SKM-1 treated with dmso at 0.1 percent for 144 hours (cell line): ENCODE results near the gene KCNMA1.

Source experiments
- DNase-seq: peaks from one replicate; lab custom pipeline; 2025; ENCODE audit not compliant: unreplicated experiment; lab: John Stamatoyannopoulos, UW

KCNMA1 gene

DNA sequence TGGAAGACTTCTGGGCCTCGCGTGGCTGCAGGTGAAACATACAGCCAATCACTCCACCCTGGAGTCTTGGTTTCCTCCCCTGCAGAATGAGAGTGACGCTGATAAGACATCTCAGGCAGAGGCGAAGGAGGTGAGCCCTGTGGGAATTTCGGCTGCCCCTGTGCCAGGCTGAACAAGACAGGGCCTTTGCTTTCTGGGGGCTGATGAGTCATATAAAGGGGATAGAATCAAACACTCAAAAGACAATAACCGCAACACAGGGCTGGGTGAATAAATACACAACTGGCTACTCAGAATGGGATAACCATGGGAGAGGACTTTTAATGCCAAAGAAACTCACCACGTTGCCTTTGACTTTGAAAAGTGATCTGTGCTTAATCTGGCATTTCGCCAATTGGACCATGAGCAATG, 143.8 kb downstream of the KCNMA1 start:
- DNase-seq = no peak

DNA sequence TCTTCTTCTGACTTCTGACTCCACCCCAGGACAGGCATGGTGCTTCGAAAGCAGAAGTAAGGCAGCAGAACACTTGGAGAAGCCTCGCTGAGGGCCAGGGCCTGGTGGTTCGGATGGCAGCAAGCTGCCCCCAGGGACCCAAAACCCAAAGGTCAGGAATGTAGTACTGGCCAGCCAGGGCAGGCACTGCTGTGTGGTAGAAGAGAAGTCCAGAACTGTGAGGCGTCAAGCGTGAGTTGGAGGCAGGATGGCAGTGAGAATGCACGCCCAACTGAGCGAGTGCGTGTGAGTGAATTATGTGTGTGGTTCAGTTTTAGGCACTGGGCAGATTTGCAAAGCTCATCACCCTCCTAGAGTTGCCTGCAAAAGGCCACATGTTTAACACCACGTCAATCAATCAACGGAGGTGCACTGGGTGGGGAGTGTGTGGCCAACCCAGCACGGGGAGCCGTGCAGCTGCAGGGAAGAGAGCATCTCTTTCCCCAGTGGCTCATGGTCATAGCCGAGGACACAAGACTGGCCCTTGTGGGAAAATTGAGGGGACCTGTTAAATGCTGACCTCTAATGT, 144.3 kb downstream of the KCNMA1 start:
- DNase-seq = no peak

DNA sequence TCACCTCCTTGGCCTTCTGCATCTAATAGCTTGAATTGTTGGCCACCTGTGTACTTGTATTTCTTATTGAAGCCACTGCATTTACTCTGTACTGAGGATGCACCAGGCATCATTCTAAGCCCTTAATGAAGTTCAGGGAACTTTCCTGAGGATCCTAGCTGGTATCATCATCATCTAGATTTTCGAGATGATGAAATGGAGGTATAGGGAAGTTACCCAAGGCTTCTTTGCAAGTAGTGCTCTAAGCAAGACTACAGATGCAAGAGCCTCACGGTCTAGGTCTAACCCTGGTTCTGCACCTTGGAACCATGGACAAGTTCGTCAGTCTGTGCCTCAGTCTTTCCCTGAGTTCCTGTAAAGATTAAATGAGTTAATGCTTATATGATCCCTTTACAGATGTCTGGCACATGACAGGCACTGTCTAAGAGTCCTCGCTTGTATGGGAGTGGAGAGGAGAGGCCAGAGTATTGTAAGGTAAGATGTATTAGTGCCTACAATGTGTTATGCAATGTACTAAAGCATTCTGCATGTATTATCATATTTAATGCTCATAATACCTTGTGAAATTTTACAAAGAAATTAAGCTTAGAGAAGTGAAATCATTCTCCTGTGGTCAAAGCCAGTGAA, 145.1 kb downstream of the KCNMA1 start:
- DNase-seq = no peak

DNA sequence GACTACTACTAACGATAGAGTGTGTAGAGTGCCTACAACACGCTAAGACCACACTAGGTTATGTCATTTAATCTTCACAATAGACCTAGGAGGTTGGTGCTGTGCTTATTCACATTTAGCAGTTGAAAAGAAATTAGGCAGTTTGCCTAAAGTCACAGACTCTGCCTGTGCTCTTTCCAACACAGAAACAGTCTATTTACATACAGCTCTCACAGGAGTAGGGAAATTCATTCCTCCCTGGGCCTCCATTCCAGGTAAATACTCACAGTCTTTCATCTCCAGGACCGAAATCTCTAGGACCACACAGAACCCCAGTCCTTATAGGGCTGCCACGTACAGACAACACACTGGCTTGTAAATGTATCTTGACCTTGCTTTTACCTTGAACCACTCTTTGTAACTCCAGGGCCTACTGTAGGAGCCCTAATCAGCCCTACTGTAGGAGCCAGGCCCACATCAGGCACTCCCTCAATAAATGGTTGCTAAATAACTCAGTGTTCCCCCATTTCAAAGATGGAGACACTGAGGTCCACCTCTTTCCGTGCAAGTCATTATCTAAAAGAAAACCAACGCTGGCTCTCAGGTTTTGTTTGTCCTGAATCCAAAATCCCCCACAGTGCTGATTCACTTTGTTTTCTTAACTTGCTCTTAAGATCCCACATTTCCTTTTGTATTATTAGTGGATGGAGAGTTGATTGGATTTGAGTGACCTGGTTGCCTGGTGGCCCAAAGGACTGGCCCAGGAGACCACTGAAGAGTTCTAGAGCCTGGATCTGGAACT, 146.9 kb downstream of the KCNMA1 start:
- no peak for DNase-seq

DNA sequence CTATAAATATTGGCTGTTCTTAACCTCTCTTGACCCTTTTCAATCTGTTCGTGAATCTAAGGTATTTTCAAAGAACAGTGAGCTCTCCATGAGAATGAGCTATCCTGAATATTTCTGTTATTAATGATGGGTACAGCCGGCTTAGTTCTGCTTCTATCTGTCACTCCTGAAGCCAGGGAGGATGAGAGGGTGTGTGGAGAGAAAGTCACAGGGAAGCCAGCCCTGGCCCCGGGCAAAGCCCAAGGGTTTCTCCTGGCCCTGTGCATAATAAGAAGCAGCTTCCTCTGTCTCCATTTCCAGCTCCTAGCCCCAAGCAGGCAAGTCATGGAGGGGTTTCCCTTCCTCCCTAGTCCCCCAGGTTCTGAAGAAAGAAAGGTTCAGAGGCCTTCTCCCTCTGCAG, 151.1 kb downstream of the KCNMA1 start:
- no peak for DNase-seq

DNA sequence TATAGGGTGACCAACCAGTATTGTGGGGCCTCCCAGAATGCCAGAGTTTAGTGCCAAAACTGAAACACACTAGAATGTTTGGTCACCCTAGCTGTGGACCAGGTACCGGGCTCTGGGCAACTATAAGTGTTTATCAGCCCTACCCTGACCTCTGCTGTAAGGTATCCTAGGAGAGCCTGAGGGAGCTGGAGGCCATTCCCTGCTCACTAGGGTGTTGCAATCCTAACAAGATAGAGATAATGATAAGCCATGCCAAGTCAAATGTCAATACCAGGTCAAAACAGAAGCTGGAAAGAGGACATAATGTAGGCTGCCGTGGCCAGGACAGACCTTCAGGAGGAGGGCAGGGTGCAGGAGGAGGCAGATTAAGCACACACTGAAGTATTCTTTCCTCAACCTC, 151.8 kb downstream of the KCNMA1 start:
- no peak for DNase-seq

DNA sequence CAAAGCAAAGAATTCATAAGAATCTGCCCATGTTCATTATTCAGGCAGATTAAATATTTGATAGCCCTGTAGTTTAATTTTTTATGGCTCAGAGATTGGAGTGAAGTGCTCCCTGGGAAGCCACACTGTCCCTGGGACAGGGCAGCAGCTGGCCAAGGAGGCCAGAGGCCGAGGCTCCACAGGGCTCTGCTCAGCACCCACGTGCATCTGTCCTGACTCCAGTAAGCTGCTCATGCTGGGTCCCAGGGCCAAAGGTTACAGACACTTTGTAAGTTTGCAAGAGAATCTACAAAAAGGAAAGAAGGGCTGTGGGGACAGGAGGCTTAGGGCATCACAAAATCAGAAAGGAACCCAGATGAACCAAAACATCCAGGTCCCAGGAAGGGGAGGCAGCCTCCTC, 155.5 kb downstream of the KCNMA1 start:
- DNase-seq = no peak

DNA sequence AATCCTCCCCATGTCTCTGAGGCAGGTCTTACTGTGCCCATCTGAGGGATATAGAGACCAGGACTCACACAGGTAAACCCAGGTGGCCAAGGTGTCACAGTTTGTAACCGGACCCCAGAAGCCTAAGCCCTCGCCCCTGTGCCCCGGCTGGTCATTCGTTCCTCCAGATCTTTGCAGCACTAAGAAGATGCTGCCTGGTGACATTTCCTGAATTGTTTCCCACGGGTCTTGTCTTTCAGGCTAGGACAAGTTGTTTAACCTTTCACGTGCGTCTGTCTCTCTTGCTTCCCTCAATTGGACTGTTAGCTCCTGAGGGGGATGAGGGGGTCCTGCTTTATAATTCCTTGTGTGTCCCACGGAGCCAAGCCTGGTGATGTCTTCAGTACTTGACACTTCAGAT, 158.0 kb downstream of the KCNMA1 start:
- no peak for DNase-seq

DNA sequence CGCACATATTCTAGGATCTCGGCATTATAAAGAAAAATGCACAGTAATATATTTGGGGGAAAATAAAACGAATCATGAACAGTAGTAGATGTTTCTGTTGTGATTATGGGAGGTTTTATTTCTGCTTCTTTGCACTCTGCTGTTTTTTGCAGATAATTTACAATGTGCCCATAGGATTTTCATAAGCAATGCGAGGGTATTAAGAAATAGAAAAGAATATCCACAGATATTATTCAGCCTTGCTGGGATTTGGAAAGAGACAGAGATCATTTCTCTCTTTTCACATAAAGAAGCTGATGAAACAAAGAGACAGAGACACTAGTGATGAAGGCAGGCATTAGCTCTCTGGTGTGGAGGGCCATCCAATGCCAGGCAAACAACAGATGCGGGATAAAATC, 158.6 kb downstream of the KCNMA1 start:
- no peak for DNase-seq

DNA sequence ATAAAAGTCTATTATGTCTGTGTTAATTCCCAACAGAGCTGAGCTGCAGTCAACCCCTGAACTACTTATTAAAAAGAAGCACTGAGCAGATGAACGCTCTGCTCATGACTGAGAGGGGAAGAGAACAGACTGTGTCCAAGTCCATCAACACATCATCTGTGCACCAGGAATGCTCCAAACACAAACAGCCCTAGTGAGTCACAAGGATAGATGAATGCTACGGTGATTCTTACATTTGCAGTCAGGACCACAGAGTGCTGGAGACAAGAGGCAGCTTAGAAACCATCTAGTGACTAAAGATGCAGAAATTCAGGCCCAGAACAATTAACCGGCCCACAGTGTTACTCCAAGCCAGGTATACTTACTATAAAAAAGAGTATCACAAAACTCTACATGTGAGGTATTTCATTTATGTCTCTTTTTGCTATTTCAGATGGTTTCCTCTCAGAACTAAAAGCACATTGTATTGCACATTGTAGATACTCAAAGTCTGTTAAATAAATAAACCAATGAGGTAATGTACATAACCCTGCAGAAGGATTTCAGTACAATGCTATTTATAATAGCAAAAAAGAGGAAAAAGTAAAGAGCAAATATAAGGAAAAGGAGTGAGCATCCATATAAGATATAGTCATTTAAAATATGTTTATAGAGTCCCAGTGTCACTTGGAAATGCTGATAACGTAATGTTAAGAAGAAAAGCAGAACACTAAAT, 159.2 kb downstream of the KCNMA1 start:
- DNase-seq = no peak

DNA sequence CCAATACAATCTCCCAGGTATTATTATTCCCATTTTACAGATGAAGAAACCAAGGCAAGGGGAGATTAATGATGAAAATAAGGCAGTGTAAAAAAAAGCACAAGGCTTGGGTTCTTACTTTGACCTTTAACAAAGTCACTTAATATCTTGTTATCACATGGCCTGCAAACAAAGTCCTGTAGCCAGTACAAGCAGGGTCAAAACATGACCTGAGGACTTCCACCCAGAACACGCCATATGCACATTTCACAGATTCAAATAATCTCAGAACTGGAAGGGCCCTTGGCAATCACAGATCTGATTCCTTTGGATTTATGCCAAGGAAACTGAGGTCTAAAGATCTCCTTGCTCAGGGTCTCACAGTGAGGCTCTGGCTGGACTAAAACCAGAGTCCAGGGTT, 162.1 kb downstream of the KCNMA1 start:
- DNase-seq = no peak

DNA sequence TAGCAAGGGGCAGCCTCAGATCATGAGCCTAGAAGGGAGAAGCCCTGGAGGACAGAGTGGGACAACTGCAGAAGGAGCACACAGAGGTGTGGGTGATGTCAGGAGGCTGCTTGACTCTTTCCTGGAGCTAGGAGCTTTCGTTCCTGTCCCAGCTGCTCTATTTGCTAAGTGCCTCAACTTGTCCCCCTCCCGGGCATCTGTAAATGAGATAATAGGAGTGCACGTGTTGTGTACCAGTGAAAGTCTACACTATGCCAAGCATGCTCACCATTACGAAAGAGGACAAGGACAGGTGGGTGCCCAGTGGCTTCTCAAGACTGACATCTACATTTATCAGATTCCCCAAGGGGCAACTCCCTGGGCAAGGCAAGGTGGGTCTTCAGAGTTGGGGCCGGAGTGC, 162.7 kb downstream of the KCNMA1 start:
- DNase-seq = no peak

DNA sequence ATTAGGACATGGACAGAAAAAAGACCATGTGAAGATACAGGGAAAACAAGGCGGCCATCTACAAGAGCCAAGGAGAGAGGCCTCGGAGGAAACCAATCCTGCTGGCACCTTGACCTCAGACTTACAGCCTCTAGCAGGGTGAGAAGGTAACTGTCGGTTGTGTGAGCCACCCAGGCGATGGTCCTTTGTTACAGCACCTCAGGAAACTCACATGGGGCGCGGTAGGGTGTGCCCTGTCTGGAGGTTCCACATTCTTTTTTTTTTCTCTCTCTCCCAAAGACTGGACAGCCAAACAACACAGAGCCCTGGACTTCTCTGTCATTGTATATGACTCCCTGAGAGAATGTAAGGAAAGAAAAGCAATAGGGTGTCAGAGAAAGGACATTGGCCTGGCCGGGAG, 163.2 kb downstream of the KCNMA1 start:
- DNase-seq = no peak

DNA sequence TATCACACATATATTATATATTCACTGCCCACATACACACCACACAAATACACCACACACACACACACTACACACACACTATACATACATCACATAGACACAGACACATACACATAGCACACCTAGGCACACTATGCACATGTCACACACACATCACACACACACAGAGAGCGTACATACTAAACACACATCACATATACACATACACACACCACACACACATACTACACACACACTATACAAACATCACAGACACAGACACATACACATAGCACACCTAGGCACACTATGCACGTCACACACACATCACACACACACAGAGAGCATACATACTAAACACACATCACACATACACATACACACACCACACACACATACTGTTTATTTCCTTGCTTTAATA, 165.5 kb downstream of the KCNMA1 start:
- no peak for DNase-seq

DNA sequence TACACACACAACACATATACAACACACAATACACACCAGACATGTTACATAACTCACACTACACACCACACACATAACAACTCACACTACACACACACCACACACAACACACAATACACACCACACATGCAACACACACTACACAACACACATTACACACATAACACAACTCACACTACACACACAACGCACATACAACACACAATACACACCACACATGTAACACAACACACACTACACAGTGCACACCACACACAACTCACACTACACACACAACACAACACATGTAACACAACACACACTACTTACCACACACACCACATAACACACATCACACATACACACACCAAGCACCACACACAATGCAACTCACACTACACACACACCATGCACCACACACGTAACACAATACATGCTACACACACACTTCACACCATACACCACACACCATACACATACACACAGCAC, 166.5 kb downstream of the KCNMA1 start:
- DNase-seq = no peak

DNA sequence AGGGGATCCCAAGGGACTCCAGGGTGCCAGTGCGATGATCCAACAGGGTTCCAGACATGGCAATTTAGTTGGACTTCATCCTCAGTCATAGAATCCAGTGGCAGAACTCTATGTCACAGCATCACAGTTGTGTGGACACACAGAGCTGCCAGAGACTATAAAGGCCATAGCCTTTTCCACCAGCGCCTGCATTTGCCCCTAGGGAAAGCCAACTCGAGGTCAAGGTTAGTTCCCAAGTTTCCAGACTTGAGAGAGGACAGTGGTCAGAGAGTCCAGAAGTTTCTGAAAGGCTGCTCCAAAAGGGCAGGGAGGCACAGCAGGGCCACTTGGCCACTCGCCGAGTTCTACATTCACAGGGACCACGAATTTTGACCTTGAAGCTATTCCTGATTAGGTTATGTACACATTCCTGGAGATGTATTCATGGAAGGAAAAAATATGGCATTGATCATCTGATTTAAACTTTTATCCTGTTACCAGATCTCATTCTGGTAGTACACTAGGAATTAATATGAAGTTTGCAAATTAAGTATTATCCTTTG, 170.1 kb downstream of the KCNMA1 start:
- no peak for DNase-seq

DNA sequence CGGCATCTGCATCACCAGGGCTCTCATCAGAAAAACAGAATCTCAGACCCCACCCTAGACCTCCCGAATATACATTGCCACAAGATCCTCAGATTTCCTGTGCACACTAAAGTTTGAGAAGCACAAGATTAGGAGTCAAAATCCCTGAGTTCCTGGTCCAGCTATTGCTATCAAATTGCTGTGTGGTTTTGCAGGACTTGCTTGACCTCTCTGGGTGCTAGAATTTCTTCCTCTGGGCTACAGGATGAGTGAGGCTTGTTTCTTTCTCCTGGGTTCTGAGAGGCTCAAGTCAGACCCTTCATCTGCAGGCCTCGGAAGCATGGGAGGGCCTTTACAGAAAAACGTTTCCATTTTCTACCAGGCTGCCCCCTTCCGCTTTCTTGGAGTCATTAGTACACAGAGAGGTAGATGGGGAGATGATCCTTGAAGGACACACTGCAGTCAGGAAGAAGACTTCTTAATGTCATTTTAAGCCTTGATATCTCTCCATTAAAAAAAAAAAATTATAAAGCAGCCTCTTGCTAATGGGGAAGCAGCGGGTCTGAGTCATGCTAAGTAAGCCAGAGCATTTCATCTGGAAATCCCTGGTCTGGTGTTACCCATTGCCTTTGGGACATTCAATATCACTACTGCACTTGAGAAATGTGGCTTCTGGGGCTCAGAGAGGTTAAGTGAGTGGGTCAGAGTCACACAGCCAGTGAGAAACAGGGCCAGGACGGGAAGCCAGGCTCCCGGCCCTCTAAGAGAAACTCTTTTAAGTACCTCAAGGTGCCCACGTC, 173.5 kb downstream of the KCNMA1 start:
- no peak for DNase-seq

DNA sequence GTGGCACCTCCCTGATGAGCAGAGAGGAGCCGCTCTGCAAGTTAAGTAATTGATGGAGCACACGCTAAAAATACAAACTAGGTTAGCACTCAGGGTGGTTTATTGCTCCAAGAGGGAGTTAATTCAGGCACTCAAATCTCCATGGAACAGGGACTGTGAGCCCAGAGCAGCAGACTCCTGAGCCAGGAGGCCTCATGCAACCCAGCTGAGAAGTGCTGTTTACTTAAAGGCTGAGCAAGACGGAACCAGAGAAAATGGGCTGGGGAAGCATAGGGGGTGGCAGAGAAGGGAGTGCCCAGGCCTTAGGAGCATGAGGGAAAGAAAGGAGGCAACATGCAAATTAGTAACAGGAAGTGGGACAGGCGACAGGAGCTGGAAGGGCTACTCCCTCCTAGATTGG, 174.1 kb downstream of the KCNMA1 start:
- DNase-seq = no peak

DNA sequence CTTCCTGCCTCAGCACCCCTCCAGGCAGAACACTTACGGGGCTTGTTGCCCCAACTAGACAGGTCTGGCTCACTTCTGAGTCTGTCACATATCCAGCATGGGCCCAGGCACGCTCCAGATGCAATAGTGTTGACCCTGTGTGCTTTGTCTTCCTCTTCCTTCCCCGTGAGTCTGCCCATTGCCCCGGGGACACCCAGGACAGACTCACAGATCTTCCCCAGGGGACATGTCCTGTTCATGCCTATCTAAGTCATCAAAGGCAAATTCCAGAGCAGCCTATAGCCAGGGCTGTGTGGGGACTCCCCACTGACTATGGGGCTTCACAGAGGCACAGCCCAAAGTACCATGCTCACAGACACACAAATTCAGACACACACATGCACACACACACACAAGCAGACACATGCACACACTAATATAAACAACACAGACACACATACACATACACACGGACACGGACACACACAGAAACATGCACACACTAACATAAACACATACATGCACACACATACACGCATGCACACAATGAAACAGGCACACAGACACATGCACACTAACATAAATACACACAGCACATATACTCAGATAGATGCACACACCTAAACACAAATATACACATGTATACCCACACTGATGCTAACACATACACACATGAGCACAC, 175.8 kb downstream of the KCNMA1 start:
- DNase-seq = no peak

DNA sequence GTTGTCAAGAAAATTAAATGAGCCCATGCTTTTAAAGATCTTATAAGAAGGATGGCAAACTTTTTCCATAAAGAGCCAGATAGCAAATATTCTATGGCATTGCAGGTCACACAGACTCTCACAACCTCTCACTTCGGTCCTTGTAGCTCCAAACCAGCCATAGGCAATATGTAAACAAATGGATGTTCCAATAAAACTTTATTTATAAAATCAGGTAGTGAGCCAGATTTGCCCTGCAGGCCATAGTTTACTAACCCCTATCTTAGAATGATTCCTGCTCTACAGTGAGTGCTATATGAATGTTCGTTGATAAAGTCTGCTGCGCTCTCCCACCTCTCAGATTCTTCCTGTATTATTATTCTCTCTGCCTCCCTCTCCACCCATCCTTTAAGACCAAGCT, 177.7 kb downstream of the KCNMA1 start:
- no peak for DNase-seq
